Measurements from ENCODE around the gene LHFPL6.
A peak's percentile ranks its signal among the peaks of the same experiment; 100 is the strongest.

The LHFPL6 gene

DNA sequence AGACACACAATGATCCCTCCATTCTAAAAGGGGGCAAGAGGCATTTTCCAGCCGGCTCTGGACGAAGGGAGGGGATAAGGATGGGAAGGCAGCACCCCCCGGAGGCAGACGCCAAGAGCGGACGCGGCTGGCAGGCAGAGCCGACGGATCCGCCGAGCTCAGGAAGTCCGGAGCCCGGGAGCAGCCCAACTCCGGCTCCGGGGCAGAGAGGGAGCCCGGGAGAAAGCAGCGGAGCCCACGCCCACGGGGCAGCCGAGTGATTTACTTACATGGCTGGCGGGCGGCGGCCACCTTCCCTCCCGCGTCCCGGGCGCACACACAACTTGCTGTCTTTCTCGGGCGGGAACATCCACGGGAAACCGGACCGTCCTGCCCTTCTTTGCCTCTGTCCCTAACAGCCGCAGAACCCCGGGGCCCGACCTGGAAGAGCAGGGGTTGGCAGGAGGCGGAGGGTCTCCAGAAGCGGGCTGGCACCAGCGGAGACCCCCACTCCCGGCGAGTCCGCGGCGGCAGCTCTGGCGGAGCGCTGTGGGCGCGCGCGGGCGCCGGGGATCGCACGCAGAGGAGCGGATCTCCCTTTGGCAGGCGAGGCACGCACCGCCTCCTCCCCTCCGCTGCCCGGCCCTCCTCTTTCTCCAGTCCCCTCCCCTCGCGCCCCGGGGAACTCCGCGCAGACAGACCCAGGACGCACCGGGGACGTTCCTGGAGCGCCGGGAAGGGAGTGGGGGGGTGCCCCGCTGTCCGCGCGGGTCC lies at the start of gene LHFPL6:
Gene LHFPL6 (minus strand): TSS at position 580 of the 753 bp plus-strand sequence.
- DNase-seq = peak; percentile 82

DNA sequence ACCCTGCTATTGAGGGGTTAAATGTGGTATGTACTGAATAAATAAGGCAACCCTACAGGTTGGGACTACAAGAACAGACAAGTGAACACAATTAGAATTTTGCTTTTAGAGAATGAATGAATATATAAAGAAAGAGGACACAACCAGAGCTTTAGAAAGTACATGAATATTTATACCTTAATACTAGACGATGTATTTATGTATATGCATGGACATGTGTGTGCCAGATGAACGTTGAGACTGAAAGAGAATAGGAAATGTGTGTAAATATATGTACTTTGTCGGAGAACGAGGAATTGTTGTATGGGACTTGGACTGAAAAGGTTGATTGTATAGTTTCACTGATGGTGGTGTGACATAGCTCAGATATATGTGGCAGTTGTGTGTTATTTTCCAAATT lies 43.1 kb upstream of the LHFPL6 start:
- DNase-seq = no peak

DNA sequence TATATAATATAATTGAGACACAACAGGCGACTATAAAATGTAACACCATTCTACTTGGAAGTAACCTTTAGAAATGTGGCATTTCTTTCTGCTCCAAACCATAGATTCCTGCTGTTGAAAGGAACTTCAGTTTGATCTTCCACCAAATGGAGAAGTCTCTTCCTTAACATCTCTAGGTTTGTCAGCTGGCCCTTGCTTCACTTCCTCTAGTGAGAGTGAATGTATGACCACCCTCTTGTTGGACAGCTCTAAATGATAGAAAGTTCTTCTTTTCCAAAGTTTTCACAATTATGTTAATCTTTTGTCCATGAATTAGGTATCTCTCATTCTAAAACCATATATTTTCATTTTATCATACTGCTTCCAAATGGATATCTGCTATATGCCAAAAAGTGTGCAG lies 38.7 kb upstream of the LHFPL6 start:
- DNase-seq = no peak

DNA sequence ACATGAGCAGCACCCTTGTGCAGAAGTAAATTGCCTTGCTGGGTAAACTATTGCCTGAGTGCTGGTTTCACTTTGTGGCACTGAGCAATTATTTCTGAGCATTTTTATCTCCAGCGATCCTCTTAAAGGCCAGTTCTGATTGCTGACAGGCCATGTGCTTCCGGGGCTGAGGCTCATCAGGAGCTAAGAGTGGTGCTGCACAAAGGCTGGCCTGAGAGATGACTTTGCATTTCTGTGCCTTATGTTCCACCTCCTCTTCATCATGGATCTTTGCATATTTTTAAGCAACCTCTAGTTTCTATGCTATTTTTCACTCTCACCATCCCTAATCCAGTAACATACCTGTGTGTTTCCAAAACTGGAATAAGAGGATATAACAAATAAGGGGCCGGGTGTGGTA lies 34.9 kb upstream of the LHFPL6 start:
- DNase-seq = no peak

DNA sequence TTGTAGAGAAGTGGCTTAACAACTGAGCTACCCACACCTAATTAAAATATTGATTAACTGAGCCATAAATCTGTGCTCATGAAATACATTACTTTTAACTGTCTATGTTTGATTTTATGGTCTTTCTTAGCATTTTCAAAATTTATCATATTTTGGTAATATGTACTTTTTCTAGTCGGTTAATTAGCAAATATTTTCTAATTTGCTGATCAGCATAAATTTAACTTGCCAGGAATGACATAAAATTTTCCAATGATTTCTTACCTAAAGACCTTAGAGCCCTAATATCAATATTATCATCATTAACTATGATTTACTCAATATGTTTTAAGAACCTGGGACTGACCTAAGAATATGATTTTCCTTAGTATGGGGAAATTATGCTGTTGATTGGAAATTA lies 32.6 kb upstream of the LHFPL6 start:
- DNase-seq = no peak

DNA sequence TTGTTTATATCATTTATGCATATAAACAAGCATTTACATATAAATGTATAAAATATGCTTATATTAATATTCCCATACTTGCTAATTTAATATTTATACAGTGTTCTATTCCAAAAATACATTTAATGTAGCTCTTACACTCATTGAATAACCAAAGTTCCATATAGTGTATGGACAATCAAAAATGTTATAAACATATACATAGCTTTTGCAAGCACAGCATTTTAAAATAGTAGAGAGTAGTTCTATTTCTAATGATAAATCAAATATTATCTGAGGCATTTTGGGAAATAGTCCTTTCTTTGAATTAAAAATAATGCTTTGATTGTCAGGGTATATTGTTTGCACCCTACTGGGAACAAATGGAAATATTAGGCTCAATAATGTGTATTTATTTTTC lies 30.0 kb upstream of the LHFPL6 start:
- DNase-seq = no peak

DNA sequence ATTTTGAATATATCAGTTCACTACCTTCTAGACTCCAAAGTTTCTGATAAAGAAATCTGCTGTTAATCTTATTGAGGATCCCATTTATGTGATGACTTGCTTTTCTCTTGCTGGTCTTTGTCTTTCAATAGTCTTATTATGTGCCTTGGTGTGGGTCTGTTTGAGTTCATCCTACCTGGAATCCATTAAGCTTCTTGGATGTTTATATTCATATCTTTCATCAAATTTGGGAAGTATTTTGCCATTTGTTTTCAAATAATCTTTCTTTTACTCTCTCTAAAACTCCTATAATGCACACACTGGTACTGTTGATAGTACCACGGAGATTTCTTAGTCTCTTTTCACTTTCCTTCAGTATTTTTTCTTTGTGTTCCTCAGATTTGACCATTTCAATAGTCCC lies 28.3 kb upstream of the LHFPL6 start:
- DNase-seq = no peak

DNA sequence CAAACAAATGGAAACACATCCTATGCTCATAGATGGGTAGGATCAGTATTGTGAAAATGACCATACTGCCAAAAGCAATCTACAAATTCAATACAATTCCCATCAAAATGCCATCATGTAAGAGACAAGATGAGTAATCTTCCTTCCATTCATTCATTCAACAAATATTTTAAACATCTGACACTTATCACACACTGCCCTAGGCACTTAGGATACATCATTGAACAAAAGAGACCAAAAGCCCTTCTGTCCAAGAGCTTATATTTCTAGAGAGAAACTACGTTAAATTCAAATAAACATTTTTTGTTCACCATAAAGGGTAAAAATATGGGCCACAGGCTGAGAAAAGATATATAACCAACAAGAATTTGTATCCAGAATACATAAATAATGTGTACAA lies 20.5 kb upstream of the LHFPL6 start:
- DNase-seq = no peak

DNA sequence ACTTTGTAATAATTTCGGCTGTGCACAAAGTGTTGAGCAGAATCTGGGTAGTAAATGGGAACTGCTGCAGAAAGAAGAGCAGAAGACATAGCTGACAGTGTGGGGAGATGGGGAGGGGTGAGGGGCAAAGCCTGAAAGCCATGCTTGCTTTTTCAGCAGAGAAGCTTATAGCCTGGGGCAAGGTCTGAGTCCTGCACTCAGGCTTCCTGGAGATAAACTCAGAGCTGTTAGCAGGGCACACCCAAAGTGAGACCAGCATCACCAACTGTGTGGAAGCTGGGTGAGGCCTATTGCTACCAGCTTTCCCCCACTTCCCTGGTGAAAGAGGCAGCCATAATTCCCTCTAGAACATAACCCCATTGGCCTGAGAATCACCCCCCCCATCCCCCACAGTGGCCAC lies 15.6 kb upstream of the LHFPL6 start:
- DNase-seq = no peak

DNA sequence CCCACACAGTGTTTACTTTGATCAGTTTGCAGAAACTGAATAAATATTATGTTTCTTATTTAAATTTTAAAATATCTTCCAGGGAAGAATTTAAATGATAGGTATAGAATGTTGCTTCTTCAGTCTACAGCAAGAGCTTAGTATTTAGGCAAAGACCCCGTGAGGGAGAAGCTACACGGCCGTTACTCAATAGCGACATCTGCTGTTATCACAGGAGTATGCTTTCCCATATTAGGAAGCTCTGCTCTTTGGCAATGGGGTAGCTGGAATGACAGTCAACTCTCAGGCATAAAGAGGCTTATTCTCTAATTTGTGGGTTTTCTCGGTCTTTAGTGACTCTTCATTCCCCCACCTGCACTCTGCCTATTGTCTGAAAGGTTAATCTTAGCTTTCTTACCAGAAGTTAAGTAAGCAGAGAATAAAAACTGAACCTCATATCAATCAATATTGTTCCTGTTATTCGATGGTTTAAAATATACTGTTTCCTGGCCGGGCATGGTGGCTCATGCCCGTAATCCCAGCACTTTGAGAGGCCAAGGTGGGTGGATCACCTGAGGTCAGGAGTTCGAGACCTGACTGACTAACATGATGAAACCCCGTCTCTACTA lies 13.2 kb upstream of the LHFPL6 start:
- DNase-seq = peak; percentile 62

DNA sequence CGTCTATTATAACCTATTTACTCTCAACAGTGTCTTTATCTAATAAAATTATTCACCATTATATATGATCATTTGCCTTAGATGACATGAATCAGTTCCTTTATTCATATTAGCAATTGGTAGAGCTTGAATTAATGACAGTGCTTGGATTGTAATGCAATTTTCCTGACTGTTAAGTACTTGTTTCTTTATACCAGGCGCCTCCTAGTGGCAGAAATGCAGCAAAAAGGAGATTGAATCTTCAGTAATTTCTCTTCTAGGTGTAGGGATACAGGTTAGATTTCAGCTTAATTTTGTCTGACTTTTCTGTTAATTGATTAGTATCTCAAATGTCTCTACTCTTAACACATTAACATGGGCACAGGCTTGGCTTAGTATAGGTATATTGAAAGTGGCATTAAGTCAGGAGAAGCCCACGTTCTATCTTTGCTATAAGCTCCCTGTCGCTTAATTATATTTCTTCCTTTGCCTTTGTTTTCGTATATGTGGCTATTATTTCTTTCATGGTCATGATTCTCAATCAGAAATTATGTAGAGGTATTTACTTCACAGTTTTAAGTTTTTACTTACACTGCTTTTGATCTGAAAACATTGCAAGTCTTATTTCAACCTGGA lies 9.1 kb upstream of the LHFPL6 start:
- DNase-seq = peak; percentile 68

DNA sequence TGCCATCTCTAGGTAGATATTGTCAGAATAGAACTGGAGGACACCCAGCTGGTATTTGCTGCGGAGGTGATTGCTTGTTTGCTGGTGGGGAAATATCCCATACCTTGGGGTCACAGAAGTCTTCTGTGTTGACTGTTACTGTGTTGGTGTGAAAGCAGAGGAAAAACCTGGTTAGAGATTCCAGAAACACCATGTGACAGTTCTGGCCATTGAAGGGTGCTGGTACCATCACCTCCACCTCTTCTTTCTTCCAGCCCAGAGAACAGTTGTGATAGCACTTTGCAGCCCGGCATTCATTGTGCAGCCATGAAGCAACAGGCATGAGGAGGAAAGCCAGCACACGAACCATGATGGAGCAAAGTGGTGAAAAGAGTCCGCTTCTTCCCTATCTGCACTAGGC lies 4.9 kb upstream of the LHFPL6 start:
- no peak for DNase-seq

DNA sequence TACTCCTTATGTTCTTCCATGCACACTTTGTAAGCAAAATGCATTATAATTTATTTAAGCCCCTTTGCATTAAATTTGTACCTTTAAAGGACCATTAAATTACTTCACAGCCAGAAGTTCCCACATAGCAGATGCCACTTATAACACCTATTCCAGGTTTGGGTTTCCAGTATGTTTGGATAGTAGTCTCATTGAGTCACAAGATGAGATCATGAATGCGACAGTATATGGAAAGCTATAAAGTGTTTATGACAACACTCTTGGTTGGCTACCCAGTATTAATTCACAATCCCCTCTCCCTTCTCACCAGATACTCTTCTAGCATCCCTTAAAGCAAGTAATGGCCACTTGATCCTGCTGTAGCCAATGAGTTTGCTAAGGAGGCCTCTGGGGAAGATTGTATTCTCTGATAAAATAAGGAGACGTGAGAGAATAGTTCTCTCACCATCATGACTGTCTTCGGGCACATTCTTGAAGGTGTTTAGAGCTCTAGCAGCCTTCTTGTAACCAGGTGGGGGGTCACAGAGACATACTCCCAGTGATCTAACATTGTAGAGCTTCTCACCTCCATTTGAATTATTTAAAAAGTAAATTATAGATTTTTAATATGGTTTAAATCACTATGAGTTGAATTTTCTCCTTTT lies 2.8 kb upstream of the LHFPL6 start:
- DNase-seq = no peak

DNA sequence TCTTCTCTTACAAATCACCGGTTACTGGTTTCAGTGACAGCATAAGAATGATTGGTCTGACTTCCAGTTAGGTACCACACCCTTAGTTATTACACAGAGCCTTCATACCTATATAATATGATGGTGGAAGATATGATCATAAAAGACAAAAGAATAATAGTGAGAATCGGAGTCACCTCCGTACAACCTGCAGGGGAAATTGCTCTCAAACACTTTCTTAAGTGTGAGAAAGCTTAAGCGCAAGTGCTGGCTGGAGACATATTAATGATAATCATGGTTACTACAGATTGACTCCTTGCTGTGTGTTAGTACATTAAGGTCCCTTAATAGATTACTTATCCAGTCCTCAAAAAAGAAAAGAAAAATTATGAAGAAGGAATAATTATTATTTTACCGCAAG lies 1.8 kb upstream of the LHFPL6 start:
- DNase-seq = no peak

DNA sequence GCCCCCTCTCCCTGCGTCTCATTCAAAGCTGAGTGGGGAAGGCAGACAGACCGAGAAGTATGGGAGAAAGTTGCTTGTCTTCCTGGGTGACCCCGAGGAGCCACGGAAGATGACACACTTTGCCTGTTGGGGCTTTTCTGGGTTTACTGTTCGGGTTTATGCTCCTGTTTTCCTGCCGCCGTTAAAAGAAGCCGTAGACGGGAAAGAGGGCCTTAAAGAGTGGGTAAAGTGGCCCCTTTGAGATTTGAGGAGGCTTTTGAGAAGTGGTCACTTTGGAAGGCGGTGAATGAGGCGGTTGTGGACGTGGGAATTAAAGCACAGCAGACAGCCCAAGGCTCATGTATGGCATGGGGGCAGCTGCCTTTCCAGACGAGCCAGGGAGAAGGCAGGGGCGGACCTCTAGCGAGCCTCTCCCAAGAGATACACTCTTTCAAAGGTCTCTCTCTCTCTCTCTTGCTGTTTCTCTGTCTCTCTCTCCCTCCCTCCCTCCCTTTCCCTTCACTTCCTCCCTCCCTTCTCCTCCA lies 493 bp upstream of the LHFPL6 start:
- DNase-seq = no peak

DNA sequence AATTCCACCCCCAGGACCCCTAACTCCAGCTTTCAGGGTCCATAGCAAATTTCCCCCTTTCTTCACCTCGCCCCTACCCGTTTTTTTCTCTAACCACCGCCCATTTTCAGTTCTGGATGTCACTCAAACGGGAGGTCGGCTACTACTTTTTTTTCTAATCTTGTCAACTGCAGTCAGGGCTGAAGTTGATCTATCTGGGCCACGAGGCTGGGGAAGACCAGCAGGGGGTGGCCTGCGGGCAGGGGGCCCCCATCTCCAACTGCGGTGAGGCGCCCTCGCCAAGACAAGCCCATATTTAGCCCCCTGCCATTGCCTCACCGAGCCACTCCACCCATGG lies 748 bp downstream of the LHFPL6 start:
- DNase-seq = no peak

DNA sequence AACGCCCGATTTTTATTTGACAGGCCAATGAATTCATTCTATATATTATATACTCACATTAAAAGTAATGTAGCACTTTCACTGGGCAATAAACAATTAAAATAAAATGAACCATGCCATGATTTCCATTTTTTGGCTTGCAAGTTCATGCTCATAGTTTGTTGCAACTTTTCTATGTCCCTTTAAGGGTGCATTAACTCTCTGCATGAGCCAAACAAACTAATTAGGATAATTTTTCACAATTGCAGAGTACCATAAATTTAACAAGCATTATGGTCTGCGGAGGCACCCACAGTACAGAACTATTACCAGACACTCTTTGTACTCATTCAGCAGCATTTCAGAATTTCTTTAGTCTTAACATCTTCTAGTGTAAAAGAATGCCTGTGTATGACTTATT lies 1.4 kb downstream of the LHFPL6 start:
- no peak for DNase-seq

DNA sequence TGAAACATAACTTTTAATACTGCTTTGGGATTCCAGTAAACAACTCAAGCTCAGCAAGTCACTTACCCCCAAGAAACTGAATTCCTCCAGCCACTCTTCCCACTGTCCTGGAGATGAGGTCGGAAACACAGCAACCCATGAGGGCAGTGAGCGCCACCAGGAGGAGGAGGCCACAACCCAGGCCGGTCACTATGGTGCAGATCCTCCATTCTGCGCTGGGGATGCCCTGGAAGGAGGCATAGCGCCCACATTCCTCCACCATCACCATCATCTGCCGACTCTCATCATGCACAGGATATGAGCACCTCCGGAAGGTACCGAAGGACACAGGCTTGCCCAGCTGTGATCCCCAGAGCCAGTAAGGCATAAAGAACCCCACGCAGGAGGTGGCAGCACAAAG lies 2.2 kb downstream of the LHFPL6 start:
- peak; percentile 17 for DNase-seq

DNA sequence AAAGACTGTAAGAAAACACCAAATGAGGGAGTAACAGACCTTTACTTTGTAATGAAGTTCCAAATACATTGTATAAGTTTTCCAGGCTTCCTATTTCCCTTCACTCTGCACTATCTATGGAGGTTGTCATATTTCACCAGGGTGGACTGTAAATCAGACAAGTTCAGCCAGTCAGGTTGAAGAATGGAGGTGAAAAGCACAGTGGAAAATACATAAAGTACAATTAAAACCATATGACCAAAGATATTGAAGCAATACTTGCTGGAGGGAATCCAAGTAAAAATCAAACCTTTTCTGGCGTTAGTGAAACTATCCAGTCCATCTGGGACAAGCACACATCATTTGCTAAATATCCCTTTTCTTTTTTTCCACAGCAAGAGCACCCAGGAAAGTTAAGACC lies 3.2 kb downstream of the LHFPL6 start:
- peak; percentile 50 for DNase-seq

DNA sequence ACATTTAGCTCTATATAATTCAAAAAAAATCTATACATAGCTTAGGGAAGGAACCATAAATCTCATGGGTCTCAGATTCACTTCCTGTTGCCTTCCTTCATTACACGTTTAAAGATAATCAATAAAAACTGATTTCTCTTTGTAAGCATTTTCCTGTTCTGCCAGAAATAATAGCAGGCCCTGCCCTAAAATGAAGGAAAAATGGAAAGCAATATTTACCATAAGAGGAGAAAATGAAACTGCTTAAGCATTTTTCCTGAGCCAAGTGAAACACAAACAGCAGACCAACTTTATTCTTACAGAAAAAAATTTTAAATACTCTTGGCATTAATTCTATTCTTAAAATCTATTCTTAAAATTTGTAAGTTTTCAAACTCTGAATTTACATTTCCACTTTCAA lies 4.0 kb downstream of the LHFPL6 start:
- DNase-seq = no peak

DNA sequence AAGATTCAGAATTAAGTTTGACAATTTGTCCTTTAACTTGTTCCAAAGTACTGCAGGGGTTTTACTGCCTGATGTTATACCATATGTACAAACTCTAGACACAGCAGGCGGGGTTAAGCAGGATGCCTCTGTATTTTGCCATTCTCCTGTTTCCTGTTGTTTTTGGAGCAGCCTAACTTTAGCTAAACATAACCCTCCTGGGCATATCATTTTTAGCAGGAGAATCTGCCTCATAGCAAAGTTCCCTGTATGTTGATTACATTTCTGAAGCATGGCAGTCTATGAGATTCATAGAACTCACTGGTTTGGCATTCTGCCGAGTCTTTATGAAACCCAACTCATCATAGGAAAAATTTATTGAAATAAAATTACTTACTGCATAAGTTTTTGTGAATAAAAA lies 5.2 kb downstream of the LHFPL6 start:
- peak; percentile 66 for DNase-seq

DNA sequence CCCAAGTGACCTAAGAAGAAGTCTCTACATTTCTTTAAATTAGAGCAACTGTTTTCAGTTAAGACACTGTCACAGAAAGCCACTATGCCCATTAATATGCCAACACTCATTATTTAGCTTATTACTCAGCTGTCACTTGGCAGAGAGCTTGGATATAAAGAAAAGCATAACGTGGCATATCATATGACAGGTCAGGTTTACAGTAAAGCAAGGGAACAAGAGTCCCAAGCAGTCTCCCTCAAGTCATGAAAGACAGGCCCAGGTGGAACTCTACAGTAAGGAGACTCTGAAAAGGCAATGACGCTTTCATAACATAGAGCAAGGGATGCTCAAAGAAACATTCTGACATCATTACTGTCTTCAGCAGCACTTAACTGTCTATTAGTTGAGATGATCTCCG lies 6.3 kb downstream of the LHFPL6 start:
- DNase-seq = peak; percentile 19

DNA sequence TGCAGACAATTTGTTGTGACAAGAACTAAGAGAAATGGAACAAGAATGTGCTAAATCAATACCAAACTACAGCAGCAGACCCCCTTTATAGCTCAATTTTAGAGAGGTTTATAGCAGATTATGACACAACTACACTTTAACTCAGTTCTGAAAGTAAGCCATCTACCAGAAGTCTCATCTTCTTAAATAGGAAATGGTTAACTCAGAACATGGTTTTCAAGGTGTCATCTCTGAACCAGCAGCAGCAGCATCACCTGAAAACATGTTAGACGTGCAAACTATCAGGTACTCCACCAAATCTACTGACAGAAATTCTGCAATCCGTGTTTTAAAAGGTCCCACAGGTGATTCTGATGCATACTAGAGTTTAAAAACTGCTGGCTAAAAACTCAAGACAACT lies 6.8 kb downstream of the LHFPL6 start:
- no peak for DNase-seq

DNA sequence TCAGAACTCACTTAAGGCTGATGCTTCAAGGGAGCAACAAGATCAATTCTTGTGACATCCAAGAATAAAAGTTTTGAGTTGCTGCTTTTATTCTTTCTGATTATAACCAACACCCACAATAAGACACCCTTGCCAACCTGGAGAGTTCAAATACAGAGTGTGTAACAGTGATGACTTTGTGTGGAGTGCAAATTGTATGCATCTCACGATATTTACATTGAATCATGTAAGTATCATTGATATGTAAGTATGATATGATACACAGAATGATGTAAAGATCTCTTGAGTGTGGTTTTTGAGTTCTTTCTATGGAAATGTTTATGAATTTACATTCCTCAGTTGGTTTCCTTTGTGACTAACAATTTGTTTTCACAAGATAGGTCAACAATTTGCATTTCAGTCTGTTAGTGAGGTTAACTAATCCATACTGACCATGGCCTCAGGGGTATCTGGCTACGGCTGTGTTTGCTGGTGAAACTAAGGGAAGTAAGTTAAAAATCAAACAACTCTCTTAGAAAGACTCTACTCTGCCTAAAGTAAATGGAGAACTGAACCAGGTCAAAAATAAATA lies 12.4 kb downstream of the LHFPL6 start:
- no peak for DNase-seq

Data from fibroblast of skin of right biceps (primary cell).